HG03108 (cell line): ENCODE data around the gene MECR.

Experiments used
- ATAC-seq: cut with Tn5 transposase; IDR thresholded peaks from one replicate; pipeline ENCODE4 v1.9.1; 2021; ENCODE audit warnings: moderate library complexity; ENCODE audit not compliant: unreplicated experiment

The MECR gene

DNA sequence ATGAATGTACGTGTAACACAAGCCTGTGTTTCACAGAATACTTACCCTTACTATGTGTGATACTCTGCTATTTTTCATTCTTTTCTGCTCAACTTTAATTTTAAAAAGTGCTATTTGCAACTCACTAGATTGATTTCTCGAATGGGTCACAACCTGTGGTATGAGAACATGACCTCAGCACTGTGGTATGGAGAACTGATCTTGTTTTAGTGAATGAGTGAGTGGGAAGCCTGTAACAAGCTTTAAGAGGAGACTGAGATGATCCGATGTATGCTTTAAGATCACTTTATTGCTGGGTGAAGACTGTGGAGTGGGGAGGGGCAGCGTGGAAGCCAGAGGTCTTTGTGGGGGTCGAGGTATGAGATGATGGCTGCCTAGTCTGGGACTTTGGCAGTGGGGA, 21.6 kb downstream of the MECR start:
- no peak for ATAC-seq

DNA sequence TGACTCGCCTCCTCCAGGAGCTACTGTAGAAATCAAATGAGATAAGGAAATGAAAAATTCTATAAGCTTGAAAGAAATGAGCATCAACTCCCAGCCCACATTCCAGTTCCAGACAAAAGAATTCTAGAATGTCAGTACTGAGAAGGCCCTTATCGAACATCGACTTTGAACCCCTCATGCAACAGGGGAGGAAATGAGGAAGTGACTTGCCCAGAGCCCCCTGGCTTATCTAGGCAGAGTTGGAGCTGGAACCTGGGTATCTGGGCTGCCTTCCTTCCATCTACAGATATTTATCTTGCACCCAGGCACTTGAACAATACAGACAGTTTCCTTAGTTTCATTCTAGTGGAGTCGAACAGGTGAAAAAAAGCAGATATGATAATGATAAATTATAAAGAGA, 22.3 kb downstream of the MECR start:
- no peak for ATAC-seq

DNA sequence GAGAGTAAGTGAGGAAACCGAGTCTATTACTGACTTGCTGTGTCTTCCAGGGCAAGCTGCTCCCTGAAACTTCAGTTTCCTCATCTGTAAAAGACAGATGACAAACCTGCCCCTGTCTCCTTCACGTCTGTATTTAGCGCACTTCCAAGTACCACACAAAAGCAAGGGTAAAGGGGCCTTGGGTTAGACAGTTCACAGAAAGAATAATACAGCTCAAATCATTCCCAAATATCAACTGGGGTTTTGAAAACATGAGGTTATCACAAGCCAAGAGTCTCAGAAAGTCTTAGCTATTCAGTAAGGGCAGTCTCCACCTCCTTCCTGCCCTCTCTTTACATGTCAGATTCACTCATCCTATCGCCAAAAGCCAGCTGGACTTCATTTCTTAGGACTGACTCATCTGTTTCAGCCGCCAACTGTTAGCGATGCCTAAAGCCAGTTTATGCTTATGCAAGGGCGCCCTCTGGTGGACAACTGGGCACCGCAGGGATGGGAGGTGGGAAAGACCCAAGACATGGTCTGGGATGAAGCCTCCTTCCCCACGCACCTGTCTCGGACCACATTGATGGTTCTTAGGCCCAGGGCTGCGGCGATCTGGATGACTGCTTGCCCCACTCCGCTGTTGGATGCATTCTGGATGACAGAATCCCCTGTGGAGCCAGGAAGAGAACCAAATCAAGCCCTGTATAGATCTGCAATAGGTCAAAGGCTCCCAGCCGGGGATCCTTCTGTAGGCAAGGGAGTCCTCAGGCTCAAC, 28.0 kb downstream of the MECR start:
- ATAC-seq, result no peak

- no peak for ATAC-seq
These were observed 28.7 kb downstream of the MECR start for GRCh38 chr1:29202053-29202452.

- ATAC-seq, result no peak
These were observed 29.1 kb downstream of the MECR start for GRCh38 chr1:29201595-29202051.

DNA sequence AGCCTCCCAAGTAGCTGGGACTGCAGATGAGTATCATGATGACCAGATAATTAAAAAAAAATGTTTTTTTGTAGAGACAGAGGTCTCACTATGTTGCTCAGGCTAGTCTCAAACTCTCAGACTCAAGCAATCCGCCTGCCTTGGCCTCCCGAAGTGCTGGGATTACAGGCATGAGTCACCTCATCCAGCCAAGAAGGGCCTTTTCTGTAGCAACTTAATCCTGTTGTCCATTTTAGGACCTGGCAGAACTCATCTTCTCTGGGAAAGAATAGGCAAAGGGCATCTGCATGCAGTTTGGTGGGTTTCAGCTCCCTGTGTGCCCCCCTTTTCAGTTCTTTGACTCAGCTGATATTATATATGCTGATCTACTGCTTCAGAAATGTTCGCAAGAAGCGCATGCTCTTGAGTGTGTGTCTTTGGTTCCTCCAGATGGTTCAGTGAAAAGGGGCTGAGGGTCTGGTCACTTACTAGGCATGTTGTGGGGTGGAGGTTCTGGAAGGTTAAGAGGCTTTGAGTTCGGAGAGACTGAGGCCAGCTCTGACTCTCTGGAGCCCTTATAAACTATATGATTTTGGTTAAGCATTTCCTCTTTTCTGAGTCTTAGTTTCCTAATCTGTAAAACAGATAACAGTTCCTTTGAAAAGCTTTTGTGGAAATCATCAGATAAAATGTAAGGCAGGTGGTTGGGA, 29.7 kb downstream of the MECR start:
- ATAC-seq, result no peak

GRCh38 chr1:29197993-29198392, 32.7 kb downstream of the MECR start:
- no peak for ATAC-seq

DNA sequence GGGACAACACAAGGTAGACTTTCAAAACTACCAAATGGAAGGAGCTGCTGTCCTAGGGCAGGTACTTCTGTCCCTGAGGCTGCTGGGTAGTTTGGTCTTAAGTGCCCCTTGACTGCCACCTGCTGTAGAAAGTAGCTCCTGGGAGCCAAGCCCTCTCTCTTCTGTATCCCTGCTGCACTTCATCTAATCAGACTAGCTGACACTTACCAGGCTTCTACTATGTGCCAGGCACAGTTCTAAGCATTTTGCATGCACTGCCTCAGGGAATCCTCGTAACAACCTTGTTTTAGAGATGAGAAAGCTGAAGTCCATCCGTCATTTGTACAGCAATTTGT, 33.2 kb downstream of the MECR start:
- no peak for ATAC-seq

- no peak for ATAC-seq
These were observed 33.7 kb downstream of the MECR start for GRCh38 chr1:29196863-29197589.

- ATAC-seq, result no peak
These were observed 34.8 kb downstream of the MECR start for GRCh38 chr1:29195881-29196291.

DNA sequence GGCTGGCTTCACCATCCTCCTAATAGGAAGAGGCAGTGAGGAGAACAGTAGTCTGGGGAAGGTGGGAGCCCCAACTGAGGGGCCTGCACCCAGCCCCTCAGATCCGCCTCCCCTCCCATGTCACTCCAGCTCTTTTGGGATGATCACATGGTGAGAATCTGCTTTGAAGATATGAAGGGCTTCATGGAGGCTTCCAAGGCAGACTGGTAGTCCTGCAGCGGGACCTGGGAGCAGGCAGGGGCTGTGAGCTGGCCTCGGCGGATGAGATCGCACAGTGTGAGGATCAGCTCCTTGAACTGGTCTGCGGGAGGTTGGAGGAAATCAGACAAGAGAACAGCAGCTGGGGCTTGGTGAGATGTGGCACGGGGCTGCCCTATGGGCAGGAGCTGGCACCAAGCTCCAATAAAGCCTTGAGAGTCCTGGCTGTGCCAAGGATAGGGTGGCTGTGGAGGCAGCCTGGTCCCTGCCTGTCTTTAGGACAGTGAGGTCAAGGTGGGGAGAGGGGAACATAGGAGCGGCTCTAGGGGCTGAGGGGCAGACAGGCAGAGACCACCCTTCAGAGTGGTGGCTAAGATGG, 36.8 kb downstream of the MECR start:
- ATAC-seq, result no peak

- no peak for ATAC-seq
These were observed 40.0 kb downstream of the MECR start for GRCh38 chr1:29190718-29191117.

GRCh38 chr1:29186707-29187106, 44.0 kb downstream of the MECR start:
- no peak for ATAC-seq

DNA sequence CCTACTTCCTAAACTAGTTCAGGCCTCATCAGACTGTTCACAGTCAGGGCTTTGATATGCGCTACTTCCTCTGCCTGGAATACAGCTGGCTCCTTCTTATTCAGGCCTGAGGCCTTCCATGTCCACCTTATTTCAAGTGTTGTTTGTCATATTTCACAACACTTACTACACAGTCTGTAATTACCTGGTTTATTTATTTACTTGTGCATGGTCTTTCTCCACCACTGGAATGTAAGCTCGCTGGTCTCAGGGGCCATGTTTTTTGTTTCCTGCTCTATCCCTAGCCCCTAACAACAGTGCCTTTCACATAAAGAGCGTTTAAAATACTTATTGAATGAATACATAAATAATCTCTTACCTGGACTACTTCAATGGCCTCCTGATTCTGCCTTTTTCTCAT, 44.5 kb downstream of the MECR start:
- no peak for ATAC-seq

DNA sequence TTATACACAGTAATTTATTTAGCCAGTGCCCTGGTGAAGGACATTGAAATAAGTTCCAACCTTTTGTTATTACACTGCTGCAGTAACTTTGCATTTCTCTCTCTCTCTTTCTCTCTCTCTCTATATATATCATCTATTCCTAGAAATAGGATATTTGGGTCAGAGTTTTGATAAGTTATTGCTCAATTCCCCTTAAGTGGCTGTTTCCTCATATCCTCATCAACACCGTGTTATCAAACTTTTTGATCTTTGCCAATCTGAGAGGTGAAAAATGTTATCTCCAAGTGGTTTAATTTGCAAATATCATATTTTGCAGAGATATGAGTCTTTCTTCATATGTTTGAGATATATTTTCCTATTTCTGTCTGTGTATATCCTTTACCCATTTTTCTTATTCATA, 47.4 kb downstream of the MECR start:
- no peak for ATAC-seq

GRCh38 chr1:29181413-29182225, 49.1 kb downstream of the MECR start, which contains the start of gene SRSF4:
Gene SRSF4, minus strand, starts transcription at chr1:29181900. Its CDS starts 148 bp downstream, at chr1:29181752.
- ATAC-seq, result peak; percentile 82

- no peak for ATAC-seq
These were observed 50.0 kb downstream of the MECR start for GRCh38 chr1:29180497-29181412.

GRCh38 chr1:29179641-29180184, 51.0 kb downstream of the MECR start:
- ATAC-seq, result no peak

DNA sequence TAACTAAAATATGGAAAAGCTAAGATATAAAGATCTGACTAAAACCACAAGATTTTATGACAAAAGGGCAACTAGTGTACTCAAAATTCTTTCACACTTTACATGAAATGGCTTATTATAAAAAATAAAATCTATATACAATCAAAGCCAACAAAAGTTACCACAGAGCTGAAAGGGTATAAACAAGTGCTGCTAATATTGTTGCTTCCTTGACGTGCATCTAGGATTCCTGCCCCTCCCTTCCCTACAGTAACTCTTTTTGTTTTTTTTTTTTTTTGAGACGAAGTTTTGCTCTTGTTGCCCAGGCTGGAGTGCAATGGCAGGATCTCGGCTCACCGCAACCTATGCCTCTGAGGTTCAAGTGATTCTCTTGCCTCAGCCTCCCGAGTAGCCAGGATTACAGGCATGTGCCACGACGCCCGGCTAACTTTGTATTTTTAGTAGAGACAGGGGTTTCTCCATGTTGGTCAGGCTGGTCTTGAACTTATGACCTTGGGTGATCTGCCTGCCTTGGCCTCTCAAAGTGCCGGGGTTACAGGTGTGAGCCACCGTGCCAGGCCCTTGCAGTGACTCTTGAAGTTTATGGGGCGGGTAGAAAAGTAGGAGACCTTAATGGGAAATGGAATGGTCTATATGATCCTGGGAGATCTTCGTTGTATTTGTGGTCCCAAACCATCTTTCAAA, 53.6 kb downstream of the MECR start:
- ATAC-seq, result no peak
